ACHN (cell line): ENCODE measurements around the gene KCNV2.

Experiments used
- DNase-seq: peaks from one replicate; pipeline ENCODE4 v3.0.0-alpha.2; 2015
- in situ Hi-C: cut with HindIII; loops from 2 replicates; pipeline ENCODE4 v1.10.0; 2017; ENCODE audit warnings: low sequenced_read_pairs, low pct_ligation_motif_present, low pct_unique_long_range_greater_than_20kb

Gene KCNV2

GRCh38 chr9:2743937-2744529, 26.7 kb downstream of the KCNV2 start:
- DNase-seq: no peak
- in situ Hi-C loops: no loop called here

GRCh38 chr9:2745560-2746380, 28.5 kb downstream of the KCNV2 start:
- in situ Hi-C loops: no loop called here
- no peak for DNase-seq

GRCh38 chr9:2749485-2749884, 32.2 kb downstream of the KCNV2 start:
- in situ Hi-C loops: no loop called here
- no peak for DNase-seq

GRCh38 chr9:2755285-2755684, 38.0 kb downstream of the KCNV2 start:
- in situ Hi-C loops: no loop called here
- no peak for DNase-seq

GRCh38 chr9:2758162-2758897, 41.0 kb downstream of the KCNV2 start:
- in situ Hi-C loops: no loop called here
- no peak for DNase-seq

GRCh38 chr9:2758898-2759510, 41.7 kb downstream of the KCNV2 start:
- no peak for DNase-seq
- in situ Hi-C loops: no loop called here

- no peak for DNase-seq
- in situ Hi-C loops: no loop called here
These were observed 44.1 kb downstream of the KCNV2 start for GRCh38 chr9:2761424-2761823.

- in situ Hi-C loops: no loop called here
- DNase-seq: no peak
These were observed 47.0 kb downstream of the KCNV2 start for GRCh38 chr9:2764353-2764752.

- DNase-seq: no peak
- in situ Hi-C loops: no loop called here
These were observed 48.1 kb downstream of the KCNV2 start for GRCh38 chr9:2765250-2765880.

GRCh38 chr9:2767800-2768677, 50.7 kb downstream of the KCNV2 start:
- in situ Hi-C loops: no loop called here
- DNase-seq: no peak

GRCh38 chr9:2771087-2771486, 53.8 kb downstream of the KCNV2 start:
- in situ Hi-C loops: no loop called here
- no peak for DNase-seq

GRCh38 chr9:2771661-2772060, 54.4 kb downstream of the KCNV2 start:
- in situ Hi-C loops: no loop called here
- no peak for DNase-seq

- in situ Hi-C loops: no loop called here
- no peak for DNase-seq
These were observed 60.1 kb downstream of the KCNV2 start for GRCh38 chr9:2777454-2777853.

GRCh38 chr9:2778816-2779215, 61.5 kb downstream of the KCNV2 start:
- no peak for DNase-seq

More at GRCh38 chr9:2778816-2779215, 61.5 kb downstream of the KCNV2 start:
- in situ Hi-C loops: no loop called here
